ENCODE measurements around the gene ZNF483.

- no peak for TF ChIP-seq CTCF (IDR thresholded peaks at IDR 0.05 in 8 of 11, conservative IDR thresholded peaks at IDR 0.05 in 3 of 11)
- no peak for TF ChIP-seq POLR2A (IDR thresholded peaks at IDR 0.05)
These were observed 4.8 kb downstream of the ZNF483 start for GRCh38 chr9:111529787-111530186.
